Measurements from ENCODE around the gene EPHB1.
"Not testable (repeated sequence)": the region's sequence is repeated elsewhere in the genome, so short reads cannot be mapped to it uniquely, and the experiment has no call there.

EPHB1 gene

DNA sequence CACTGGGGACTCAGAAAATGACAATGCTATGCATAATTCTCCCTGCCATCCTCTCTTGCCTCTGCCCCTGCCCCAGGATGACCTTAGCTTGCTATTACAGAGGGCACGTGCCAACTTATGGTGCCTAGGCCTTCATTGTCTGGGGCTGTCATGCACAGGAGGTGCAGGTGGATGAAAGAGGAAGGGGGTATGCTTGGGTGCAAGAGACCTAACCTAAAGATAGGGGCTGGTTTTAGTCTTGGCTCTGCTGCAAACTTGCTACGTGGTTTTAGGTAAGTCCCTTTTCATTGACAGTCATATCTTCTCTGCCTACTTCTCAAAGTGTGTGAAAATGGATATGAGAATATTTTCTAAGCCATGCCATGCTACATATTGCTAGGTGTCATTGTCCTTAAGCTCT is 161.3 kb downstream of the EPHB1 start:
- TF ChIP-seq POU2F2 (IDR thresholded peaks at IDR 0.05; ENCODE audit: low read depth, low read length) (no peak), POLR2AphosphoS5 (IDR thresholded peaks at IDR 0.05; ENCODE audit: low read depth, low read length) (no peak), SPI1 (IDR thresholded peaks at IDR 0.05; ENCODE audit: low read depth, low read length) (peak; percentile 66), POLR2A (IDR thresholded peaks at IDR 0.05; ENCODE audit: low read depth, low read length) (no peak), TAF1 (IDR thresholded peaks at IDR 0.05; ENCODE audit: low read depth, low read length) (no peak), PAX5 (IDR thresholded peaks at IDR 0.05; ENCODE audit: insufficient read depth, low read length, severe bottlenecking) (no peak)
- no peak for DNase-seq (ENCODE audit: insufficient read length, low spot score)
- peak; percentile 48 for FAIRE-seq

DNA sequence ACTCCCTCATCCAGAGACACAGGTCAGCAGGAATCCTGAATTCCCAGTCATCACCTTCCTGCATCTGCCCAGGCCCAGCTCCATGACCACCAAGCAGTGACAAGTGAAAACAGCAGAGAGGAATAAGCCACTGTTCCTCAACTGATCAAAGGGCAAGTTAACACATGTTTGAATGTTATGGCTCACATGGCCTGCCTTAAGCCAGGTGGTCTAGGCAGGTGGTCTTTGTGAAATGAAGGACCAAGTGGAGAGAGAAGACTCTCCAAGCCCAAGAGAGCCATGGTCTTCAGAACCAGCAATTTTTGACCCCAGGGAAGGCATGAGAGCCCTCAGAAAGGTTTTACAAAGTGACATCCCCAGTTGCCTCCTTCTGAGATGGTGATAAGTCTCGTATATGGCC is 161.8 kb downstream of the EPHB1 start:
- DNase-seq (ENCODE audit: insufficient read length, low spot score): no peak
- FAIRE-seq: peak; percentile 57
- TF ChIP-seq POU2F2 (IDR thresholded peaks at IDR 0.05; ENCODE audit: low read depth, low read length): no peak
- no peak for TF ChIP-seq SPI1 (IDR thresholded peaks at IDR 0.05; ENCODE audit: low read depth, low read length)
- TF ChIP-seq POLR2A (IDR thresholded peaks at IDR 0.05; ENCODE audit: low read depth, low read length): no peak
- TF ChIP-seq PAX5 (IDR thresholded peaks at IDR 0.05; ENCODE audit: insufficient read depth, low read length, severe bottlenecking): no peak
- no peak for TF ChIP-seq TAF1 (IDR thresholded peaks at IDR 0.05; ENCODE audit: low read depth, low read length)
- TF ChIP-seq POLR2AphosphoS5 (IDR thresholded peaks at IDR 0.05; ENCODE audit: low read depth, low read length): no peak

DNA sequence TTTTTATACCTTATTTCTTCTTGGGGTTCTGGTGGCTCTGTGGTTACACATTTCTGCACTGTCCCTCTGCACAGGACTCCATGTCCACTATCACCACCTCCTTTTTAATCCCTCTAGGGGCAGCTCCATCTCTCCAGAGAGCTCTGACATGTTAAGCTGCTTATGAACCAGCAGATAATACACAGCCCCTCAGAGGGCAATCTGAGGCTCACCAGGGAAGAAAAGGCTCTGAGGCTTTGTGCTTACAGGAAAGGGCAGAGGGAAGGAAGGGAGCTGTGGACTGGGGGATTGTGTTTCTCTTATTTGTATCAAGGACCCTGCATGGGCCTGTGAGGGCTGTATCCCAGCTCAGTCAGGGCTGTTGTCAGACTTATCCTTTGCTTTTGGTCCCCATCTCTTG is 164.5 kb downstream of the EPHB1 start:
- TF ChIP-seq PAX5 (IDR thresholded peaks at IDR 0.05; ENCODE audit: insufficient read depth, low read length, severe bottlenecking) (no peak), POLR2A (IDR thresholded peaks at IDR 0.05; ENCODE audit: low read depth, low read length) (no peak), POLR2AphosphoS5 (IDR thresholded peaks at IDR 0.05; ENCODE audit: low read depth, low read length) (no peak), POU2F2 (IDR thresholded peaks at IDR 0.05; ENCODE audit: low read depth, low read length) (no peak), TAF1 (IDR thresholded peaks at IDR 0.05; ENCODE audit: low read depth, low read length) (no peak), SPI1 (IDR thresholded peaks at IDR 0.05; ENCODE audit: low read depth, low read length) (no peak)
- DNase-seq (ENCODE audit: insufficient read length, low spot score) (no peak), FAIRE-seq (no peak)

DNA sequence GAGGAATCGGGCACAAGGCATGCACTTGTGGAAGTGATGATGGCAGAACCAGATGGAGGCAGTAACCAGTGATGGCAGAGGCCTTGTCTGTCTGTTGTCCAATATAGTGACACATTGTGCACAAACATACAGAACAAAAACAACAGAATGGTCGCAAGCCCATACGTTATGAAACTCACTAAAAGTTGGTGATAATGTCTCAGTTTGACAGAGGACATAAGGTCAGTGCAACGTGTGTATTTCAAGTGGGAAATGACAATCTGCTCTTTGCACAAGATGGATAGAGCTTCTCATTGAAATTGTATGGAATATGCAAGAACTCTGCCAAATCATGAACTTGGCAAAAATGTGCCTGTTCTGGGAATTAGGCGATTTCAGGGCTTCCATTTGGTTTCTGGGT is 169.2 kb downstream of the EPHB1 start:
- no peak for FAIRE-seq
- DNase-seq (ENCODE audit: insufficient read length, low spot score): no peak
- TF ChIP-seq POLR2A (IDR thresholded peaks at IDR 0.05; ENCODE audit: low read depth, low read length): no peak
- TF ChIP-seq POU2F2 (IDR thresholded peaks at IDR 0.05; ENCODE audit: low read depth, low read length): no peak
- no peak for TF ChIP-seq SPI1 (IDR thresholded peaks at IDR 0.05; ENCODE audit: low read depth, low read length)
- no peak for TF ChIP-seq POLR2AphosphoS5 (IDR thresholded peaks at IDR 0.05; ENCODE audit: low read depth, low read length)
- no peak for TF ChIP-seq TAF1 (IDR thresholded peaks at IDR 0.05; ENCODE audit: low read depth, low read length)
- TF ChIP-seq PAX5 (IDR thresholded peaks at IDR 0.05; ENCODE audit: insufficient read depth, low read length, severe bottlenecking): no peak

DNA sequence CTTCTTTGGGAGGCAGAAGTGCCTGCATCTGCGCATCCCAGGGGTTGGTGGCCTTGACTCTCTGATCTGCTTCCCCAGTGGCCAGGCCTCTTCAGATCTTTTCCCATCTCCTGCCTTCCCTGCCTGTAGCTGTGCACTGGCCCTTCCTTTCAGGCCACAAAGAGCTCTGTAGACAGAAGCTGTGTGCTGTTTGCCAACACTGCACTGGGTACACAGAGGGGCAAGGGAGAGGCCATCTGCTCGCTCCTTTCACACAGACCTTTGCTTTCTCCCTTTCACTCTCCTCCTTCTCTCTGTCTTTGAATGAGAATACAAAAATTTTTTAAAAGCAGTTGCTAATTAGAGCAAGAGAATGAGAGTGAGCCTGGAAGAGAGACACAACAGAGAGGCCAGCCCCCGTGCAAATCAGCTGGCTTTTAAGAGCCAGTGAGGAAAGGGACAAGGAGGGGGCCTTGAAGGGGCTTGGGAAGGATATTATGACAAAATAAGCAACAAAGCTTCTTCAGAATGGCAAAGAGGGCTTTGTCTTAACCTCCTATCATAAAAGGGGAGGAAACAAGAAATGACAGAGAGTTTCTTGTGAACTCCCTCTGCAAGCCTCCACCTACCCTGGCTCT is 170.9 kb downstream of the EPHB1 start:
- TF ChIP-seq POU2F2 (IDR thresholded peaks at IDR 0.05; ENCODE audit: low read depth, low read length): no peak
- no peak for TF ChIP-seq TAF1 (IDR thresholded peaks at IDR 0.05; ENCODE audit: low read depth, low read length)
- no peak for TF ChIP-seq PAX5 (IDR thresholded peaks at IDR 0.05; ENCODE audit: insufficient read depth, low read length, severe bottlenecking)
- TF ChIP-seq POLR2A (IDR thresholded peaks at IDR 0.05; ENCODE audit: low read depth, low read length): no peak
- TF ChIP-seq SPI1 (IDR thresholded peaks at IDR 0.05; ENCODE audit: low read depth, low read length): no peak
- no peak for TF ChIP-seq POLR2AphosphoS5 (IDR thresholded peaks at IDR 0.05; ENCODE audit: low read depth, low read length)
- no peak for DNase-seq (ENCODE audit: insufficient read length, low spot score)

DNA sequence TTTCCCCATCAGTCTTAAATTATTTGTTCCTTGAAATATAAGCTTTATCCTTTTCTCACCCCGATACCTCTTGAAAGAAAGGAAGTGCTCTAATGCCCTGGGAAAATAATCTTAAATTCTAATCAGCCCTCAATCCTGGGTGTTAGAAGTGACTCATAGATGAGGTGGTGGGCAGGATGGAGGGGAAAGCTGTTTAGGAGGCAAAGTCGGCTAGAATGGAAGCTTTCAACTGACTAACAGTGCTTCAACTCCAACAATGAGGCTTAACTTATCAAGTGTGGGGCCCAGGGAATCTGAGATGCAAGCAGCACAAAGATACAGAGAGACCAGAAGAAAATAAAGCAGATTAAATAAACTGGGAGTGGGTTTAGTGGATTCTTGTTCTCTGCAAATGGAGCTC is 175.8 kb downstream of the EPHB1 start:
- no peak for DNase-seq (ENCODE audit: insufficient read length, low spot score)
- TF ChIP-seq TAF1 (IDR thresholded peaks at IDR 0.05; ENCODE audit: low read depth, low read length) (no peak), POLR2AphosphoS5 (IDR thresholded peaks at IDR 0.05; ENCODE audit: low read depth, low read length) (no peak), PAX5 (IDR thresholded peaks at IDR 0.05; ENCODE audit: insufficient read depth, low read length, severe bottlenecking) (no peak)
- FAIRE-seq: no peak

More for the DNA sequence above, 170.9 kb downstream of the EPHB1 start:
- FAIRE-seq: no peak

DNA sequence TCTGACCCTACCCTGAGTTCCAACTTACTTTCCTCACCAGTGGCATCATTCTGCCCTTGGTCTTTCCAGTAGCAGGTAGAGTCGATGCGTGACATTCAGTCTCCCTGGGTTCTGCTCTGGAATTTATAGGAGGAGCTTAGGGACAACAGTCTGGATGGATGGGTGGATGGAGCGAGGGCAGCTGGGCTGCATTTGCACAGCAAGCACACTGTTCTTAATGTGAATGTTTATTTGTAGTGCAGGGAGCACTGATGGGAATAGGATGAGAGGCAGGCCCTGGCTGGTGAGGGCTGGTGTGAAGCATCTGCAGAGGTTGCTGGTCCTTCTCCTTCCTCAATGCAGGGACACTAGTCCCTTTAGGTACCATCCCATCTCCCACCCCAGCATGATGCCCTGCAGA is 176.2 kb downstream of the EPHB1 start:
- TF ChIP-seq SPI1 (IDR thresholded peaks at IDR 0.05; ENCODE audit: low read depth, low read length) (no peak), TAF1 (IDR thresholded peaks at IDR 0.05; ENCODE audit: low read depth, low read length) (no peak), POLR2A (IDR thresholded peaks at IDR 0.05; ENCODE audit: low read depth, low read length) (no peak), POLR2AphosphoS5 (IDR thresholded peaks at IDR 0.05; ENCODE audit: low read depth, low read length) (no peak), POU2F2 (IDR thresholded peaks at IDR 0.05; ENCODE audit: low read depth, low read length) (no peak), PAX5 (IDR thresholded peaks at IDR 0.05; ENCODE audit: insufficient read depth, low read length, severe bottlenecking) (no peak)
- FAIRE-seq (no peak), DNase-seq (ENCODE audit: insufficient read length, low spot score) (no peak)

DNA sequence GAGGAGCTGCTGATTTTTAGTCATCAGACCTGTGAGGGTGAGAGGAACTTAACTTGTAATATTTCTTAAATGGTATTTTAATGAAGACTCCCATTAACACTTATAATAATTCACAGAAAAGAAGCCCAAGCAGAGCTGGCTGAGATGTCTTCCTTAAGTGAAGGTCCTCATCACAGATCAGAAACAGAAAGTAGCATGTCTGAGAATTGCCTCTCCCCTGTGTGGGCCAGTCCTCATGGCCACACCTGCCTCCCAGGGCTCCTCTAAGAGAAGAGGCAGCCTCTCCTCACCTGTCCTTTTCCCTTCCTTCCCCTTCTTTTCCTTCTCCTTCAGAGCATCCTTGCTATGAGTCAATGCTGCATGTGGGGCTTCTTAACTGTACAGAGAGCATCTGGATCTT is 176.8 kb downstream of the EPHB1 start:
- not testable (repeated sequence) for DNase-seq (ENCODE audit: insufficient read length, low spot score); FAIRE-seq

DNA sequence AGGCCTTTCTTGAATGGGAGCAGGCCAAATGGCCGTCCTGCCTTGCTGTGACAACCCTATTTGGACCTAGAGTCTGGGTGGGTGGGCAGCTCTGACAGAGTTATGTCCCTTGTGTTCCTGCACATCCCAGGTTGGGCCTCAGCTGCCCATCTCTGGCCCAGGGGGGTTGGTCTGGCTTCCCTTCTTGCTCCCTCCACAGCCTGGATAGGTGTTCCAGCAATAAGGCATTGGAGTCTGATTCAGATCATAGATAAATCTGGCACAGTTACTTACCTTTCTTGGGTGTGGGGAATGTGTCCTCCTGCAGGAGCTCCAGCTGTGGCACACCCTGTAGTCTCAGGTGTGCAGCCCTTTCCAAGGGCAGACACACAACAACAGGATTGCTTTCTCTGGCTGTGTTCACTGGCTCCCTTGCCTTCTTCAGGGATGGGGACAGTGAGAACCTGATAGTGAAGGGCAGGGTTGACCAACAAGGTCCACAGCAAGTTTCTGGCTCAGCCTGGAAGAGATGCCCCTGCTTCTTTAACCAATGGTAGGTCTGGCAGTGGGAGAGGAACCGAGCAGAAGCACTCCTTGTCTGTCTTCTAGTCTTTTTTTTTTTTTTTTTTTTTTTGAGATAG is 177.9 kb downstream of the EPHB1 start:
- FAIRE-seq (no peak), DNase-seq (ENCODE audit: insufficient read length, low spot score) (no peak)
- TF ChIP-seq TAF1 (IDR thresholded peaks at IDR 0.05; ENCODE audit: low read depth, low read length): no peak
- no peak for TF ChIP-seq POLR2A (IDR thresholded peaks at IDR 0.05; ENCODE audit: low read depth, low read length)
- TF ChIP-seq PAX5 (IDR thresholded peaks at IDR 0.05; ENCODE audit: insufficient read depth, low read length, severe bottlenecking): no peak
- TF ChIP-seq POU2F2 (IDR thresholded peaks at IDR 0.05; ENCODE audit: low read depth, low read length): no peak
- no peak for TF ChIP-seq POLR2AphosphoS5 (IDR thresholded peaks at IDR 0.05; ENCODE audit: low read depth, low read length)
- no peak for TF ChIP-seq SPI1 (IDR thresholded peaks at IDR 0.05; ENCODE audit: low read depth, low read length)

DNA sequence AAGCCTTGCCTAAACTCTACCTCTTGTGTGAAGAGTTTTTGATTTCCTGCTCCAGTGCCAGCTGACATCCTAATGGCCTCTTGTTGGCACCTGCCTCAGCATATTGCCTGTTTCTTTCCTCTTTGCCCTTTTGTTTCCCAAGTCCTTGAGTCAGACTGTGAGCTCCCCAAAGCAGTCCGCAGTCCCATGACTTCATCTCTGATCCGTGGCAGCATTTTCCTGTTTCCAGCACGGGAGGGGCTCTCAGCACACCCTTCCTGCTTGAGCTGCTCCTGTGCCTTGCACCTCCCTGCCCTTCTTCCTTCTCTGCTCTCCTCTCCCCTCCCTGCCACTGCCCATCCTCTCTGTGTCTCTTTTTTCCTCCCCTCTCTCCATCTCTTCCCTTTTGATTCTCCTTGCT is 179.6 kb downstream of the EPHB1 start:
- no peak for FAIRE-seq
- DNase-seq (ENCODE audit: insufficient read length, low spot score): no peak
- TF ChIP-seq TAF1 (IDR thresholded peaks at IDR 0.05; ENCODE audit: low read depth, low read length) (no peak), SPI1 (IDR thresholded peaks at IDR 0.05; ENCODE audit: low read depth, low read length) (no peak)

Measured in GM12891 (cell line).